Stimulated activated naive B cell treated with anti-CD40 and anti-IgM and Interleukin-4, amounts not matched to agents 10 μg/mL and 1 μg/mL and 100 μg/mL, for 72 hours (primary cell): ENCODE data around the gene TMPRSS5.
A peak's percentile ranks its signal among the peaks of the same experiment; 100 is the strongest.
"Not testable (repeated sequence)": the region's sequence is repeated elsewhere in the genome, so short reads cannot be mapped to it uniquely, and the experiment has no call there.

Source experiments
- ATAC-seq, 2 donors: fragments of 150-1000 bp; cut with Tn5 transposase; replicated peaks; 2 replicates each; pipeline ENCODE4 v1.10.0; 2021; ENCODE audit warnings: moderate library complexity in 1 of 2
- DNase-seq: peaks from one replicate; pipeline ENCODE4 v3.0.0; 2021
- H3K27ac Mint-ChIP-seq: one replicate; pipeline ENCODE4 v1.8.0; 2022; ENCODE audit warnings: mild to moderate bottlenecking, mixed read lengths
- H3K27me3 Mint-ChIP-seq, 2 donors: one replicate each; pipeline ENCODE4 v1.8.0; 2022; ENCODE audit warnings: mixed read lengths in 2 of 2
- H3K36me3 Mint-ChIP-seq, 2 donors: one replicate each; pipeline ENCODE4 v1.8.0; 2022; ENCODE audit warnings: mixed read lengths in 2 of 2, mild to moderate bottlenecking in 1 of 2
- H3K4me1 Mint-ChIP-seq, 2 donors: one replicate each; pipeline ENCODE4 v1.8.0; 2022; ENCODE audit warnings: mixed read lengths in 2 of 2, mild to moderate bottlenecking in 1 of 2
- H3K4me3 Mint-ChIP-seq, 2 donors: one replicate each; pipeline ENCODE4 v1.8.0; 2022; ENCODE audit warnings: mild to moderate bottlenecking in 2 of 2, mixed read lengths in 2 of 2, moderate library complexity in 1 of 2
- H3K9me3 Mint-ChIP-seq, 2 donors: one replicate each; pipeline ENCODE4 v1.8.0; 2022; ENCODE audit warnings: mixed read lengths in 2 of 2, mild to moderate bottlenecking in 1 of 2

The TMPRSS5 gene

DNA sequence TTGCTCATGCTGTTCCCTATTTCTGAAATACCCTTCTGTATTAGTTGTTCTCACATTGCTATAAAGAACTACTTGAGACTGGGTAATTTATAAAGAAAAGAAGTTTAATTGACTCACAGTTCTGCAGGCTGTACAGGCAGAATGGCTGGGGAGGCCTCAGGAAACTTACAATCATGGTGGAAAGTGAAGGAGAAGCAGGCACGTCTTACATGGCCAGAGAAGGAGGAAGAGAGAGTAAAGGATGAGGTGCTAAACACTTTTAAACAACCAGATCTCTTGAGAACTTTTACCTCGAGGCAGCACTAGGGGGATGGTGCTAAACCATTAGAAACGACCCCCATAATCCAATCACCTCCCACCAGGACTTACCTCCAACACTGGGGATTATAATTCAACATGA is 14.4 kb upstream of the TMPRSS5 start:
- not testable (repeated sequence) for DNase-seq, ATAC-seq, H3K4me1 Mint-ChIP-seq, H3K9me3 Mint-ChIP-seq, H3K27ac Mint-ChIP-seq, H3K27me3 Mint-ChIP-seq, H3K4me3 Mint-ChIP-seq
- peaks cover 26 to 56% of the 10 kb centered on the region in 2 donors for H3K36me3 Mint-ChIP-seq

GRCh38 chr11:113715882-113716625 is 9.9 kb upstream of the TMPRSS5 start:
- H3K27ac Mint-ChIP-seq: no peak overlapping the region
- no peaks in the 10 kb centered on the region for H3K4me1 Mint-ChIP-seq
- H3K36me3 Mint-ChIP-seq: peaks cover 35 to 53% of the 10 kb centered on the region in 2 donors
- ATAC-seq (no peak), DNase-seq (no peak)
- no peaks in the 10 kb centered on the region for H3K27me3 Mint-ChIP-seq
- H3K9me3 Mint-ChIP-seq: peaks cover 4 to 5% of the 10 kb centered on the region in 2 donors
- no peak overlapping the region for H3K4me3 Mint-ChIP-seq

GRCh38 chr11:113715273-113715672 is 9.2 kb upstream of the TMPRSS5 start:
- Mint-ChIP-seq H3K4me1 (no peaks in the 10 kb centered on the region), H3K27me3 (no peaks in the 10 kb centered on the region), H3K27ac (no peak overlapping the region), H3K9me3 (peaks cover 7 to 8% of the 10 kb centered on the region in 2 donors), H3K36me3 (peaks cover 29 to 45% of the 10 kb centered on the region in 2 donors), H3K4me3 (no peak overlapping the region)
- ATAC-seq: no peak
- DNase-seq: no peak

DNA sequence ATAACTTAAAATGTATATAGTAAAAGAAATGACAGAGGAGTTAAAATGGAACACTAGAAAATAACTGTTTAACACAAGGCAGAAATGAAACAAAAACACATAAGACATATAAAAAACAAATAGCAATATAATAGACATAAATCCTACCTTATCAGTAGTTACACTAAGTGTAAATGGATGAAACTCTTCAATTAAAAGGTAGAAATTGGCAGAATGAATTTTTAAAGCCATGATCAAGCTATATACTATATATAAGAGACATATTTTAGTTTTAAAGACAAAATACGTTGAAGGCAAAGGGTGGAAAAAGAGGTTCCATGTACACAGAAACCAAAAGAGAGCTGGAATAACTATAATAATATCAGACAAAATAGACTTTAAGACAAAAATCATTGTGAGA is 4.9 kb upstream of the TMPRSS5 start:
- Mint-ChIP-seq H3K4me1 (no peaks in the 10 kb centered on the region), H3K27ac (no peak overlapping the region)
- DNase-seq: no peak

GRCh38 chr11:113703551-113703950 is 2.6 kb downstream of the TMPRSS5 start:
- not testable (repeated sequence) for H3K27me3 Mint-ChIP-seq, H3K4me1 Mint-ChIP-seq
- H3K9me3 Mint-ChIP-seq: peaks cover 32% of the 10 kb centered on the region in 2 donors

More for the DNA sequence above, 4.9 kb upstream of the TMPRSS5 start:
- no peak overlapping the region for H3K4me3 Mint-ChIP-seq
- no peaks in the 10 kb centered on the region for H3K27me3 Mint-ChIP-seq
- peaks cover 27 to 32% of the 10 kb centered on the region in 2 donors for H3K9me3 Mint-ChIP-seq
- H3K36me3 Mint-ChIP-seq: peaks cover 36 to 51% of the 10 kb centered on the region in 2 donors
- no peak for ATAC-seq

GRCh38 chr11:113701491-113701890 is 4.6 kb downstream of the TMPRSS5 start:
- peaks cover 0 to 8% of the 10 kb centered on the region in 2 donors for H3K4me1 Mint-ChIP-seq
- peaks cover 19 to 21% of the 10 kb centered on the region in 2 donors for H3K9me3 Mint-ChIP-seq
- ATAC-seq (peak; percentile 55 to 71), DNase-seq (no peak)
- H3K4me3 Mint-ChIP-seq: no peak overlapping the region
- H3K36me3 Mint-ChIP-seq: peaks cover 20 to 34% of the 10 kb centered on the region in 2 donors
- H3K27me3 Mint-ChIP-seq: no peaks in the 10 kb centered on the region
- no peak overlapping the region for H3K27ac Mint-ChIP-seq

More at GRCh38 chr11:113703551-113703950, 2.6 kb downstream of the TMPRSS5 start:
- H3K4me3 Mint-ChIP-seq, DNase-seq, H3K27ac Mint-ChIP-seq, ATAC-seq: not testable (repeated sequence)
- H3K36me3 Mint-ChIP-seq: peaks cover 33 to 47% of the 10 kb centered on the region in 2 donors

DNA sequence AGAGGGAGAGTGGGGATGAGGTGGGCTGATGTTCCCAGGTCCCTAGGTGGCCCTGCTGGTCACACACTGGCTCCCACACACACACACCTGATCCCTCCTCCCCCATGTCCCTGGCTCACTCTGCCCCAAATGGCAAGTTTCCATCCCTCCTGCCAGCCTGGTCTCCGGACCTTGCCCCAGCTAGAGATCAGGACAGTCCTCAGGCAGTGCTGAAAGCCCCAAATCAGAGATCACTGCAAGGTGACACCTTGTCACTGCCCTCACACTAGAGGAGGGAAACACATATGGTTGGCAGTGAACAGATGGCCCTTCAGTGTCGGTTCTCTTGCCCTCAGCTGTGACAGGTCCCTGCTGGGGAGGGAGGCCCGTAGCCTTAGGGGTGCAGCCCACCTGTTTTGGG is 7.6 kb downstream of the TMPRSS5 start:
- ATAC-seq (no peak), DNase-seq (no peak)
- H3K4me1 Mint-ChIP-seq: peaks cover 0 to 8% of the 10 kb centered on the region in 2 donors
- H3K36me3 Mint-ChIP-seq: peaks cover 12 to 24% of the 10 kb centered on the region in 2 donors
- H3K4me3 Mint-ChIP-seq: no peak overlapping the region
- peaks cover 11% of the 10 kb centered on the region in 2 donors for H3K9me3 Mint-ChIP-seq
- no peak overlapping the region for H3K27ac Mint-ChIP-seq
- no peaks in the 10 kb centered on the region for H3K27me3 Mint-ChIP-seq

GRCh38 chr11:113697756-113698407 is 8.2 kb downstream of the TMPRSS5 start:
- H3K9me3 Mint-ChIP-seq: peaks cover 5 to 11% of the 10 kb centered on the region in 2 donors
- peaks cover 9 to 20% of the 10 kb centered on the region in 2 donors for H3K36me3 Mint-ChIP-seq
- DNase-seq: no peak
- H3K4me3 Mint-ChIP-seq: no peak overlapping the region
- no peaks in the 10 kb centered on the region for H3K27me3 Mint-ChIP-seq
- no peak overlapping the region for H3K27ac Mint-ChIP-seq
- no peak for ATAC-seq
- H3K4me1 Mint-ChIP-seq: peaks cover 0 to 8% of the 10 kb centered on the region in 2 donors

DNA sequence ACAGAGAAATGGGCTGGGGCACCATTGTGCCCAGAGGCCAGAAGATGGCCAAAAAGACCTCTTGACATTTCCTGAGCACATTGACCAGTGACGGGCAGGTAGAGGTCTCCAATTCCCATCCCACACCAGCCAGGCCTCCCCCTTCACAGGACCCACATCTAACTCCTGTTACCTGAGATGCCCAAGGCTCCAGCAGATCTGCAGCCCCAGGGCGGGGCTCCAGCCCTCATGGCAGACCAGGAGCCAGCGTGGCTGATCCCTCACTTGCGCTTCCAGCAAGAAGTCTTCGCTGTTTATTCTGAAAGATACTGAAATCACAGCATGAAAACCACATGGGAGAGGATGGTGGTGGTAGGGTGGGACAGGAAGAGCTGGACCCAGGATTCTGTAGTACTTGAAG is 9.0 kb downstream of the TMPRSS5 start:
- Mint-ChIP-seq H3K9me3 (peaks cover 4 to 9% of the 10 kb centered on the region in 2 donors), H3K4me1 (peaks cover 0 to 8% of the 10 kb centered on the region in 2 donors), H3K36me3 (peaks cover 7 to 18% of the 10 kb centered on the region in 2 donors), H3K4me3 (no peak overlapping the region), H3K27me3 (no peaks in the 10 kb centered on the region), H3K27ac (no peak overlapping the region)
- ATAC-seq: no peak
- no peak for DNase-seq

GRCh38 chr11:113695207-113695606 is 10.9 kb downstream of the TMPRSS5 start:
- no peaks in the 10 kb centered on the region for H3K27me3 Mint-ChIP-seq

DNA sequence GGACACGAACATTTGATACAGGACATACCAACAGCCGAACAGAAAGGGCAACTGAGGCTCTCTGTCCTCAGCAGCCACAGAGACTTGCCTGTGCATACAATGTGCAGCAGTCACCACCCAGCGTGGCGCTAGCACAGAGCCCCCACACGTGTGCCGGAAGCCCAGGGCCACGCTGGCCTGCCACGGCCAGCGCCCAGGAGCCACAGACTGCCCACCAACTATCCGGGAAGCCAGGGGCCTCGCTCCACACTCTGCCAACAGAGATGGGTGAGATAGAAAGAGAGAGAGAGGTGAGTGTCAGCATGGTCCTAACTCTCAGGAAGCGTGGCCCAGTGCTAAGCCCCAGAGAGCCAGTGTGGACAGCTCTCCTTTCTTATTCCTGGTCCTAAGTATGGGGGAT is 11.7 kb downstream of the TMPRSS5 start:
- Mint-ChIP-seq H3K36me3 (peaks cover 2 to 12% of the 10 kb centered on the region in 2 donors), H3K27me3 (no peaks in the 10 kb centered on the region), H3K27ac (no peak overlapping the region), H3K9me3 (no peaks in the 10 kb centered on the region), H3K4me1 (no peaks in the 10 kb centered on the region), H3K4me3 (no peak overlapping the region)
- ATAC-seq: no peak
- DNase-seq: no peak

More at GRCh38 chr11:113695207-113695606, 10.9 kb downstream of the TMPRSS5 start:
- no peaks in the 10 kb centered on the region for H3K4me1 Mint-ChIP-seq
- no peak overlapping the region for H3K4me3 Mint-ChIP-seq
- peaks cover under 1 to 1% of the 10 kb centered on the region in 2 donors for H3K9me3 Mint-ChIP-seq
- peaks cover 2 to 13% of the 10 kb centered on the region in 2 donors for H3K36me3 Mint-ChIP-seq
- DNase-seq (no peak), ATAC-seq (no peak)
- H3K27ac Mint-ChIP-seq: no peak overlapping the region

- Mint-ChIP-seq H3K27ac (no peak overlapping the region), H3K27me3 (no peaks in the 10 kb centered on the region), H3K9me3 (no peaks in the 10 kb centered on the region), H3K4me1 (no peaks in the 10 kb centered on the region), H3K4me3 (no peak overlapping the region), H3K36me3 (peaks cover 2 to 12% of the 10 kb centered on the region in 2 donors)
- DNase-seq (no peak), ATAC-seq (no peak)
Observed at GRCh38 chr11:113693030-113693429, 13.1 kb downstream of the TMPRSS5 start.

DNA sequence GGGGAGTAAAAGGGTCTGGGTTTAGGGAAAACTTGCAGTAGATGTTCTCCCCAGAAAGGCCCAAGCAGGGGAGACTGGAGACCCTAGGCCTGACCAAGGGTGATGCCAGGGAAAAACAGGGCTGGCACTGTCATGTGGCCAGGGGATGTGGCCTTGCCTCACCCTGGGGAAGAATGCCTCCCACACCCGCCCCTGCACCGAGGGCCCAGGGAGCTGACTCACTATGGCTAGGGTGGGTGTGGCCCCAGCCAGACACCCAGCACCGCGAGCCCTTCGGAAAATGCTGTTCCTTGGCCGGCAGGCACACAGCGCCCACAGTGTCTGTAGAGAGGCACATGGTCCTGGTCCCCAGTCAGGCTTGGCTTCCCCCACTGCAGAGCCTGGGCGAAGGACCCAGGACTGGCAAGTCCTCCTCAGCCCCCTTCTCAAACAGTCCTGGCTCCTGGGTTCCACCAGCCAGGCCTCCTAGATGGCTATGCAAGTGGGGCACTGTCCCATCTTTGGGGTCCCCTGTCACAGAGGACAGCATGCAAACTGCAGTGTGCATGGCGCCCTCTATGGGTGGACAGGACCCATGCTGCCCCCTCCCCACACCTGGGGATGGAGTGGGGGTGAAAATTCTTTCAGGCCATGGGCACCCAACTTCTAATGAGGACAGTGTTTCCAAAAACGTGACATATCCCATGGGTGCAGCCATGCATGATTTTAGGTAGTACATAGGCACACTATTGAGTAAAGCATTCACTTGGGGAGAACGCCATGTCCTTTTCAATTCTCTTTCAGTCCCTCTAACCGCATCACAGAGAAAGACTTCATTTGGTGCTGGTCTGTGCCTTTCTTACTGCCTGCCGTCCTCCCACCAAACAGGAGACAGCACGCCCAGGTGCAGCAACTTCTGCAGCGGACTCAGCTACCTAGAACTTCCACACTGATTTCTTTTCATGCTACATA is 15.2 kb downstream of the TMPRSS5 start:
- Mint-ChIP-seq H3K36me3 (peaks cover 2 to 8% of the 10 kb centered on the region in 2 donors), H3K27ac (no peak overlapping the region), H3K4me3 (no peak overlapping the region), H3K9me3 (no peaks in the 10 kb centered on the region), H3K4me1 (peaks cover 2 to 5% of the 10 kb centered on the region in 2 donors), H3K27me3 (no peaks in the 10 kb centered on the region)
- DNase-seq (no peak), ATAC-seq (peak in 1 of 2 donors; percentile 20)
